Cerebellar nuclear complex (tissue), 1 donor: ENCODE results near the gene SHD.
A peak's percentile ranks its signal among the peaks of the same experiment; 100 is the strongest.
"Not testable (repeated sequence)": the region's sequence is repeated elsewhere in the genome, so short reads cannot be mapped to it uniquely, and the experiment has no call there.

Experiments used
- DNase-seq, 2 experiments: peaks; one replicate each; lab custom pipeline; 2025; lab: John Stamatoyannopoulos, UW

SHD gene

DNA sequence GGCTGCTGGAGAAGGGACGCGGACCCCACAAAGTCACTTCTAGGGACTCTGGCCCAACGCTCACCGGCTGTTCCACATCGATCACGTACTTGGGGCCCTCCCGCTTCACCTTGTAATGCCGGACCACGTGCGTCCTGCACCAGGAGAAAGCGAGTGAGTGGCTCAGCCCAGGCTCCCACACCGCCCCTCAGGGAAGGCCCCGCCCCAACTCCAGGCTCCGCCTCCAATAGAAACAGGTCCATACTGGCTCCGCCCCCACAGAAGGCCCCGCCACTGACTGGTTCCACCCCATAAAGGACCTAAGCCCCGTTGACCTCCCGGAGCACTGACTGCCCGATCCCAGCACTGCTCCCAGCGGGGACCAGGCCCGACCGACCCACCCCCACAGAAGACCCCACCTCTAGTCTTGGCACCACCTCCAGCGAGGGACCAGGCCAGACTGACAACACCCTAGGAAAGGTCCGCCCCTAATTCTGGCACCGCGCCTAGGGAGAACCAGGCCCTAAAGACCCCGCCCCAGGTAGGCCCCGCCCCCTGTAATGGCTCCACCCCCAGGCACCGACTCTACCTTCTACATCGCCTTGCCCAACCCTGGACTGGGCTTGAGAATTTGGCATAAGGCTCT, 48.3 kb downstream of the SHD start:
- no peak for DNase-seq

DNA sequence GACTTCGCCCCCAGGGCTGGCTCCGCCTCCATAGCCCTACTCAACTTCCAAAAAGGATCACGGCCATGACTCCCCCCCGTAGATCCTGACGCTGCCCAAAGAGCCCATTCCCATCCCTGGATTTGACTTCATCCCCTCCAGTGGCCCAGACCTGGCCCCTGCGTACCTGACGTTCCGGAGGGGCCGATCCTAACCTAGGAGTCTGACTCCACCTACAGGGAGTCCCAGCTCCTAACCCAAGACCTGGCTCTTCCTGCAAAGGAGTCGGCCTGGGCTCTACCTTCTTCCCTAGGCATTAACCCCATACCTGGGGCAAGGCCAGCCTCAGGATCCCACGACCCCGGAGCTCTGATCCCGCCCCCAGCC, 48.8 kb downstream of the SHD start:
- DNase-seq: no peak

DNA sequence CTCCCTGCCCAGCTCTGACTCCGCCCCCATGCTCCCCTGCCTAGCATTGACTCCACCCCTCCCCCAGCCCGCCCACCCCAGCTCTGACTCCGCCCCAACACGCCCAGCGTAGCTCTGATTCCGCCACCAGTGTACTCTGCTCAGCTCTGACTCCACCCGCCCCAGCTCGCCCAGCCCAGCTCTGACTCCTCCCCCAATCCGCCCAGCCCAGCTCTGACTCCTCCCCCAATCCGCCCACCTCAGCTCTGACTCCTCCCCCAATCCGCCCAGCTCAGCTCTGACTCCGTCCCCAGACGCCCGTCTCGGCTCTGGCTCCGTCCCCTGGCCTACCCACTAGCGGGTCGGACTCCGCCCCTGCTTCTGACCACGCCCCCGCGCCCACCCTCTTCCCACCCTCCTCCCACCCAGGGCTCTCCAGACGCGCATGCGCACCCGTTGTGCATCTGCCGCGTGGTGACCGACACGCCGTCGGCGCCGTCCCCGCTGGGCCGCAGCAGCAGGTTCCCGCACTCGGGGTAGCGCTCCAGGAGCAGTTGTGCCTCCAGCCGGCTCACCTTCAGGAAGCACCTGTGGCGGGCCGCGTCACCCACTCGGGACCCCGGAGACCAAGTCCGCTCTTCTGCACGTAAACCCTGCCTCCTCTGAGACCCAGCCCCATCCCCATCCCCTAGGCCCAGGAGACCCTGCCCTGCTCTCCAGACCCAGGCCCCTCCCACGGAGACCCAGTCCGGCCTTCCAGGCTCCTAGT, 49.4 kb downstream of the SHD start:
- peak; percentile 92 to 95 for DNase-seq

DNA sequence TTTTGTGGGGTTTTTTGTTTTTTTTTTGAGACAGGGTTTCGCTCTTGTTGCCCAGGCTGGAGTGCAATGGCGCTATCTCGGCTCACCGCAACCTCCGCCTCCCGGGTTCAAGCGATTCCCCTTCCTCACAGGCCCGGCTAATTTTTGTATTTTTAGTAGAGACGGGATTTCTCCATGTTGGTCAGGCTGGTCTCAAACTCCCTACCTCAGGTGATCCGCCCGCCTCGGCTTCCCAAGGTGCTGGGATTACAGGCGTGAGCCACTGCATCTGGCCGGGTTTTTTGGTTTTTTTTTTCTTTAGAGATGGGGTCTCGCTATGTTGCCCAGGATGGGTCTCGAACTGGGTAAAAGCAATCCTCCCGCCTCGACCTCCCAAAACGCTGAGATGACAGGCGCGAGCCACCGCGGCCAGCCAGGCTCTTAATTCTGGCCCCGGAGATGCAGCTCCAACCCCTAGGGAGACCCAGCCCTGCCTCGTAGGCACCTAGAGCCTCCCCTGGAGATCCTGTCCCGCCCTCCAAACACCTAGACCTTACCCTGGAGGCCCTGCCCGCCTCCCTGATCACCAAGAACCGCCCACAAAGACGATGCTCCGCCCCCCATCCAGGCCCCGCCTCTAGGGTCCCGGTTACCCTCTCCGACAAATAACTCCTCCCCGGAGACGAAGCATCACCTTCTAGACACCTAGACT, 50.1 kb downstream of the SHD start:
- DNase-seq: not testable (repeated sequence)

DNA sequence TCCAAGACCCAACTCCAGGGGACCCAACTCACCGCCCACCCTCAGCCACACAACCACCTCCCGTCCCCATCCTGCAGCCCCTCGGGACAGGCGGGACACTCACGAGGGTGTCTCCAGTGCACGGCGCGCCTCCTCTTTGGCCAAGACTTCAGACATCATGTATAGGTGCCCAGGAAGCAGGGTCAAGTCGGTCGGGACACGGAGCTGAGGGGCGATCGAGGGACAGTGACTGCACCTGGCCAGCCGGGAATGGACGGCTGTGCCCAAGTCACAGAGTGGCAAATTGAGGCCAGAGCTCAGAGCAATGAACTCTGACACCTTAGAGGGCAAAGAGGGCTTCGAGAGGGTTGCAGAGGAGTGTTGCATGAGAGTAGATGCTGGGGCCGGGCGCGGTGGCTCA, 50.8 kb downstream of the SHD start:
- DNase-seq: no peak

DNA sequence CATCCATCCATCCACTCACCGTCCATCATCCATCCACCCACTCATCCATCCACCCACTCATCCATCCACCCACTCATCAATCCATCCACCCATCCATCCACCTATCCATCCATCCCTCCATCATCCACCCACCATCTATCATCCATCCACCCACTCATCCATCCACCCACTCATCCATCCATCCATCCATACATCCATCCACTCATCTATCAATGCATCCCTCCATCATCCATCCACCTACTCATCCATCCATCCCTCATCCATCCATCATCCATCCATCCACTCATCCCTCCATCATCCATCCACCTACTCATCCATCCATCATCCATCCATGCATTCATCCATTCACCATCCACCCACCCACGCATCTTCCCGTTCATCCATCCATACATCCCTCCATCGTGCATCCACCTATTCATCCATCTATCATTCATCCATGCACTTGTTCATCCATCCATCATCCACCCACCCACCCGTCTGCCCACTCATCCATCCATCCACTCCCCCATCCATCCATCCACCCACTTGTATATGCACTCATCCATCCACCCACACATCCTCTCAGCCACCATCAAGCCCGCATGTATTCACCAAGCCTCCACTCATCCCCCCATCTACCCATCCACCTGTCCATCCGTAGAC, 56.0 kb downstream of the SHD start:
- no peak for DNase-seq

DNA sequence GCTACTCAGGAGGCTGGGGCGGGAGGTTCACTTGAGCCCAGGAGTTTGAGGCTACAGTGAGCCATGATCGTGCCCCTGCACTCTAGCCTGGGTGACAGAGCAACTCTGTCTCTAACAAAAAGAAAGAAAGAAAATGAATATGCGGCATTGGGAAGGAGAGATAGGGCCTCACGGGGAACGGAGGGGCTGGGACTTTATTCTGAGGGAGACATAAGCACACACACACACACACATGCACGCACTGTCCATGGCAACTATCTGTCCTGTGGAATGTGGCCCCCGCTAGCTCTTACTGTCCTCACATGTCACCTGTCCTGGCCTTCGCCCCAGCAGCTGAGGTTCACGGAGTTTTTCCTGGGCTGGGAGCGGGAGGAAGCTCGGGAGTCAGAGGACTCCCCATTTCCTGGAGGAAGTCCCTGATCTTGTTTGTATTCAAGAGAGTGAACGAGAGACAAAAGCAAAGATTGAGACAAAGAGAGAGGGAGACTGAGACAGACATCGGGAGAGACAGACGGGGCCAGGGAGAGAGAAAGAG, 58.9 kb downstream of the SHD start:
- no peak for DNase-seq

DNA sequence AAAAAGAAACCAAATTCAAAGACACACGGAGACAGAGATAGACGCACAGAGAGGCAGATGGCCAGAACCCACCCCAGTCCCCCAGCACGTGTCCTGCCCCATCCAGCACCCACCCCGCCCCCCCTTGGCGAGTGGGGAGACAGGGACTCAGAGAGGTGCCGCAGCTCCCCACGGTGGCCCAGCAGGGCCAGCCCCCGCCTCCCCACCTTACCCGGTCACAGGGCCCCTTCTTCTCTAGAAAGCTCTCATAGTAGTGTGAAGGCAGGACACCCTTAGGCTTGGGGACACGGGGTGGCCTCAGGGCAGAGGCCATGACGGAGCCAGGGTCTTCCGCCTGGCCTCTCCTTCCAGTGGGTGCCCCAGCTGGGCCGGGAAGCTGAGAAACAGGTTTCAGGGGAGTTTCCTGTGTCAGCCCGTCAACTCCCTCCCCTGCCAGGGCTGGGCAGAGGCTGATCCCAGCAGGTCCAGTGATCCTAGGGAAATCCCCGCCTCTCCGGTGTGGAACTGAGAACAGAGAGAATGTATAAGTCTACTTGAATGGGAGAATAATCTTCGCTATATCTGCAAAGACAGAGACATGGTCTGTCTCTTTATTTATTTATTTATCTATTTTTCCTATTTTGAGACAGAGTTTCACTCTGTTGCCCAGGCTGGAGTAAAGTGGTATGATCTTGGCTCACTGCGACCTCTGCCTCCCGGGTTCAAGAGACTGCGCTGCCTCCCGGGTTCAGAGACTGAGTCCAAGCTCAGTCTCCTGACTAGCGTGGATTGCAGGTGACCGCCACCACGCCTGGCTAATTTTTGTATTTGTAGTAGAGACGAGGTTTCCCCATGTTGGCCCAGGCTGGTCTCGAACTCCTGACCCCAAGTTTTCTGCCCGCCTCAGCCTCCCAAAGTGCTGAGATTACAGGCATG, 59.6 kb downstream of the SHD start, which contains the start of gene STAP2:
Gene STAP2 (minus strand): TSS at position 387 of the 915 bp plus-strand sequence. CDS start 74 bp downstream, at position 313.
- no peak for DNase-seq
